ENCODE measurements around the gene PTCD2.
"Not testable (repeated sequence)": the region's sequence is repeated elsewhere in the genome, so short reads cannot be mapped to it uniquely, and the experiment has no call there.

DNA sequence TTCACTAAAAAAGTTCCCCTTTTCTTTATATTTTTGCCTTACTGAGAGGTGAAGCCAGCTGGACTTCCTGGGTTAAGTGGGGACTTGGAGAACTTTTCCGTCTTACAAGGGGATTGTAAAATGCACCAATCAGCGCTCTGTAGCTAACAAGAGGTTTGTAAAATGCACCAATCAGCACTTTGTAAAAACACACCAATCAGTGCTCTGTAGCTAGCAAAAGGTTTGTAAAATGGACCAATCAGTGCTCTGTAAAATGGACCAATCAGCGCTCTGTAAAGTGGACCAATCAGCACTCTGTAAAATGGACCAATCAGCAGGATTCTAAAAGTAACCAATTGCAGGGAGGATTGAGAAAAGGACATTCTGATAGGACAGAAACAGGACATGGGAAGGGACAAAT, 84.6 kb downstream of the PTCD2 start:
- TF ChIP-seq, protein P1, sequence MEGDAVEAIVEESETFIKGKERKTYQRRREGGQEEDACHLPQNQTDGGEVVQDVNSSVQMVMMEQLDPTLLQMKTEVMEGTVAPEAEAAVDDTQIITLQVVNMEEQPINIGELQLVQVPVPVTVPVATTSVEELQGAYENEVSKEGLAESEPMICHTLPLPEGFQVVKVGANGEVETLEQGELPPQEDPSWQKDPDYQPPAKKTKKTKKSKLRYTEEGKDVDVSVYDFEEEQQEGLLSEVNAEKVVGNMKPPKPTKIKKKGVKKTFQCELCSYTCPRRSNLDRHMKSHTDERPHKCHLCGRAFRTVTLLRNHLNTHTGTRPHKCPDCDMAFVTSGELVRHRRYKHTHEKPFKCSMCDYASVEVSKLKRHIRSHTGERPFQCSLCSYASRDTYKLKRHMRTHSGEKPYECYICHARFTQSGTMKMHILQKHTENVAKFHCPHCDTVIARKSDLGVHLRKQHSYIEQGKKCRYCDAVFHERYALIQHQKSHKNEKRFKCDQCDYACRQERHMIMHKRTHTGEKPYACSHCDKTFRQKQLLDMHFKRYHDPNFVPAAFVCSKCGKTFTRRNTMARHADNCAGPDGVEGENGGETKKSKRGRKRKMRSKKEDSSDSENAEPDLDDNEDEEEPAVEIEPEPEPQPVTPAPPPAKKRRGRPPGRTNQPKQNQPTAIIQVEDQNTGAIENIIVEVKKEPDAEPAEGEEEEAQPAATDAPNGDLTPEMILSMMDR (IDR thresholded peaks at IDR 0.05), result not testable (repeated sequence)
- not testable (repeated sequence) for TF ChIP-seq POLR2A (IDR thresholded peaks at IDR 0.05)

Data from heart left ventricle (tissue), 13 donors.